HepG2 (cell line): ENCODE data around the gene FITM1. TPM values are rescaled to one million over a fixed set of nuclear protein-coding genes. Genes with fewer than 3 reads are reported as not detected.

Source experiments
- CBX2 ChIP-seq, 2 experiments: fragments of 200-600 bp in 1 of 2; sonication (generic); formaldehyde crosslinking in 1 of 2; IDR thresholded peaks; 2 replicates each; pipeline versions ENCODE4 v1.7.0 to v1.8.1; 2018 to 2022; ENCODE audit warnings: low read depth in 2 of 2, low read length in 1 of 2, mild to moderate bottlenecking in 1 of 2, missing genetic modification reagents in 1 of 2
- GATA4 ChIP-seq: sonication (generic); IDR thresholded peaks from 2 replicates; pipeline ENCODE4 v1.6.1; 2016; ENCODE audit warnings: antibody characterized with exemption, low read depth, borderline replicate concordance
- KAT2B ChIP-seq: fragments of 150-350 bp; IDR thresholded peaks from 2 replicates; pipeline ENCODE4 v1.6.1; 2014; ENCODE audit warnings: low read depth, low read length, borderline replicate concordance
- MTA3 ChIP-seq: sonication (generic); formaldehyde crosslinking; IDR thresholded peaks from 2 replicates; pipeline ENCODE4 v1.4.0; 2020; ENCODE audit warnings: missing genetic modification reagents
- NFYB ChIP-seq: sonication (generic); formaldehyde crosslinking; IDR thresholded peaks from 2 replicates; pipeline ENCODE4 v1.4.0; 2020; ENCODE audit warnings: missing genetic modification reagents
- POLR2AphosphoS5 ChIP-seq: IDR thresholded peaks from 2 replicates; pipeline ENCODE4 v1.6.1; 2012; ENCODE audit warnings: low read depth, low read length
- SATB2 ChIP-seq: sonication (generic); formaldehyde crosslinking; IDR thresholded peaks from 2 replicates; pipeline ENCODE4 v1.5.0; 2020; ENCODE audit warnings: missing genetic modification reagents
- SIX1 ChIP-seq: sonication (generic); formaldehyde crosslinking; IDR thresholded peaks from 2 replicates; pipeline ENCODE4 v1.4.0; 2020; ENCODE audit warnings: missing genetic modification reagents, borderline replicate concordance
- YEATS2 ChIP-seq: sonication (generic); formaldehyde crosslinking; IDR thresholded peaks from 2 replicates; pipeline ENCODE4 v1.4.0; 2020; ENCODE audit warnings: missing genetic modification reagents, borderline replicate concordance
- ZBTB7A ChIP-seq: sonication (generic); formaldehyde crosslinking; IDR thresholded peaks from 2 replicates; pipeline ENCODE4 v1.8.0; 2022; ENCODE audit warnings: mild to moderate bottlenecking, missing genetic modification reagents
- ZFAT ChIP-seq: sonication (generic); formaldehyde crosslinking; conservative IDR thresholded peaks from 2 replicates; pipeline ENCODE4 v1.8.1; 2023; ENCODE audit warnings: missing genetic modification reagents, inconsistent platforms
- ZNF205 ChIP-seq: IDR thresholded peaks from 2 replicates; pipeline ENCODE4 v1.6.1; 2018; ENCODE audit warnings: missing biosample characterization, missing genetic modification reagents
- ZNF496 ChIP-seq: sonication (generic); formaldehyde crosslinking; IDR thresholded peaks from 2 replicates; pipeline ENCODE4 v1.8.1; 2023; ENCODE audit warnings: mild to moderate bottlenecking, moderate library complexity, missing genetic modification reagents; ENCODE audit not compliant: insufficient replicate concordance
- ZNF703 ChIP-seq: sonication (generic); formaldehyde crosslinking; IDR thresholded peaks from 2 replicates; pipeline ENCODE4 v1.5.1; 2020; ENCODE audit warnings: missing genetic modification reagents, mild to moderate bottlenecking, moderate library complexity, borderline replicate concordance
- ZNF83 ChIP-seq: sonication (generic); formaldehyde crosslinking; IDR thresholded peaks from 2 replicates; pipeline ENCODE4 v1.4.0; 2020; ENCODE audit warnings: missing genetic modification reagents, mild to moderate bottlenecking, borderline replicate concordance
- polyA plus RNA-seq, 8 experiments: library from polyadenylated mRNA; depleted of rRNA in 3 of 8; stranded (reverse) in 7 of 8; unstranded in 1 of 8; fragments of >200 nt; fragmentation: Illumina TruSeq in 4 of 8; extraction: Trizol in 4 of 8; gene quantifications; 2 replicates each; pipeline versions ENCODE4 v1.2.1 to v1.2.3, GENCODE V29; 2011 to 2016; ENCODE audit warnings: low read depth in 4 of 8, missing spikeins in 1 of 8, mixed read lengths in 1 of 8; ENCODE audit not compliant: insufficient read depth in 1 of 8
- total RNA-seq, 5 experiments: library from RNA; depleted of rRNA; stranded (reverse); fragments of >200 nt; fragmentation: Illumina TruSeq; extraction: Trizol; gene quantifications; 2 replicates each; pipeline ENCODE4 v1.2.3, GENCODE V29; 2016; ENCODE audit warnings: low read depth in 1 of 5
- TF ChIP-seq, protein P1 (sequence below): sonication (generic); formaldehyde crosslinking; IDR thresholded peaks from 2 replicates; pipeline ENCODE4 v1.4.0; 2020; ENCODE audit warnings: missing genetic modification reagents
- TF ChIP-seq, protein P2 (sequence below): sonication (generic); formaldehyde crosslinking; IDR thresholded peaks from 2 replicates; pipeline ENCODE4 v1.4.0; 2020; ENCODE audit warnings: missing genetic modification reagents
- TF ChIP-seq, protein P3 (sequence below): IDR thresholded peaks from 2 replicates; pipeline ENCODE4 v1.6.1; 2016; ENCODE audit warnings: low read depth, missing genetic modification reagents, missing compliant biosample characterization

FITM1 gene
- total and polyA plus RNA-seq, 2 of the 13 experiments (the other 11 are each of a cell fraction or from before 2014, with no cell fraction given), result 2.7 to 5.8 TPM

DNA sequence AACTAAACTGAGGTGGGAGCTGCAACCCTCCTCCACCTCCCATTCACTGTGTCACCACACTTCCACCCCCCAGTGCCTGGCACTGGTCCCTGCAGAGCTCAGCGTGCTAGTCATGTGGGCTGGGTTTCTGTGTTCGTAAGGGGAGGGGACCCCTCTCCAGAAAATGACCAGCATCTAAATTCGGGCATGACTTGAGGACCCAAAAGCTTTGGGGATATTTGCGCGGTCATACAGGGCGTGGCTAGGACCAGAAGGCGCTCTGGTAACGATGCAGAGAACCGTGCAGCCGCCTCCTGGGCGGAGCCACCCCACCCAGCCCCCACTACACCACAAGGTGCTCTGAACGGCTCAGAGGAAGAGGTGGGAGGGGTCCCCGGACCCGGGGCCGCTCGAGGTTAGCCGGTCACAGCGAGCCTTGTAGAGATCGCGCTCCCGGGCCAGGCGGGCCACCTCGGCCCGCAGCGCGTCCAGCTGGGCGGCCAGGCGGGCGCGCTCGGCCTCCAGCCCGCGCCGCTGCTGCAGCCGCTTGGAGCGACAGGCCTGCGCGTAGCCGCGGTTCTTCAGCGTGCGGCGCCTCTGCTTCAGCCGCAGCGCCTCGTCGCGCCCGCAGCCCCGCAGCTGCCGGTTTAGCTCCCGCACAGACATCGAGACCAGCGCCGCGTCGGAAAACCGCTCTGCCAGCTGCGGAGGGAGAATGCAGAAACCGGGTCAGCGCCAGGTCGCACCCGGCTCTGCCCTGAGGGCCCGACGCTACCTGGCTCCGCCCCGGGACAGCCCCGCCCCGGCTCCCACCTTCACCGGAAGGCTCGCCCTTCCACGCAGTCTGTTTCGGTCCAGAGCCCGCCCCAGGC, 49.3 kb upstream of the FITM1 start (continued):
- TF ChIP-seq, protein P1, sequence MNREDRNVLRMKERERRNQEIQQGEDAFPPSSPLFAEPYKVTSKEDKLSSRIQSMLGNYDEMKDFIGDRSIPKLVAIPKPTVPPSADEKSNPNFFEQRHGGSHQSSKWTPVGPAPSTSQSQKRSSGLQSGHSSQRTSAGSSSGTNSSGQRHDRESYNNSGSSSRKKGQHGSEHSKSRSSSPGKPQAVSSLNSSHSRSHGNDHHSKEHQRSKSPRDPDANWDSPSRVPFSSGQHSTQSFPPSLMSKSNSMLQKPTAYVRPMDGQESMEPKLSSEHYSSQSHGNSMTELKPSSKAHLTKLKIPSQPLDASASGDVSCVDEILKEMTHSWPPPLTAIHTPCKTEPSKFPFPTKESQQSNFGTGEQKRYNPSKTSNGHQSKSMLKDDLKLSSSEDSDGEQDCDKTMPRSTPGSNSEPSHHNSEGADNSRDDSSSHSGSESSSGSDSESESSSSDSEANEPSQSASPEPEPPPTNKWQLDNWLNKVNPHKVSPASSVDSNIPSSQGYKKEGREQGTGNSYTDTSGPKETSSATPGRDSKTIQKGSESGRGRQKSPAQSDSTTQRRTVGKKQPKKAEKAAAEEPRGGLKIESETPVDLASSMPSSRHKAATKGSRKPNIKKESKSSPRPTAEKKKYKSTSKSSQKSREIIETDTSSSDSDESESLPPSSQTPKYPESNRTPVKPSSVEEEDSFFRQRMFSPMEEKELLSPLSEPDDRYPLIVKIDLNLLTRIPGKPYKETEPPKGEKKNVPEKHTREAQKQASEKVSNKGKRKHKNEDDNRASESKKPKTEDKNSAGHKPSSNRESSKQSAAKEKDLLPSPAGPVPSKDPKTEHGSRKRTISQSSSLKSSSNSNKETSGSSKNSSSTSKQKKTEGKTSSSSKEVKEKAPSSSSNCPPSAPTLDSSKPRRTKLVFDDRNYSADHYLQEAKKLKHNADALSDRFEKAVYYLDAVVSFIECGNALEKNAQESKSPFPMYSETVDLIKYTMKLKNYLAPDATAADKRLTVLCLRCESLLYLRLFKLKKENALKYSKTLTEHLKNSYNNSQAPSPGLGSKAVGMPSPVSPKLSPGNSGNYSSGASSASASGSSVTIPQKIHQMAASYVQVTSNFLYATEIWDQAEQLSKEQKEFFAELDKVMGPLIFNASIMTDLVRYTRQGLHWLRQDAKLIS, result 0 out of 2 replicates have a peak, but pooled peaks have one; percentile 61
- no peak for TF ChIP-seq ZBTB7A (CRISPR knock-in tag)
- TF ChIP-seq POLR2AphosphoS5, result peak; percentile 30; the same call in 1 of the 2 replicates
- TF ChIP-seq, protein P2, sequence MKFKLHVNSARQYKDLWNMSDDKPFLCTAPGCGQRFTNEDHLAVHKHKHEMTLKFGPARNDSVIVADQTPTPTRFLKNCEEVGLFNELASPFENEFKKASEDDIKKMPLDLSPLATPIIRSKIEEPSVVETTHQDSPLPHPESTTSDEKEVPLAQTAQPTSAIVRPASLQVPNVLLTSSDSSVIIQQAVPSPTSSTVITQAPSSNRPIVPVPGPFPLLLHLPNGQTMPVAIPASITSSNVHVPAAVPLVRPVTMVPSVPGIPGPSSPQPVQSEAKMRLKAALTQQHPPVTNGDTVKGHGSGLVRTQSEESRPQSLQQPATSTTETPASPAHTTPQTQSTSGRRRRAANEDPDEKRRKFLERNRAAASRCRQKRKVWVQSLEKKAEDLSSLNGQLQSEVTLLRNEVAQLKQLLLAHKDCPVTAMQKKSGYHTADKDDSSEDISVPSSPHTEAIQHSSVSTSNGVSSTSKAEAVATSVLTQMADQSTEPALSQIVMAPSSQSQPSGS (CRISPR knock-in tag), result peak; percentile 24; the same call in 1 of the 2 replicates
- no peak for TF ChIP-seq ZNF83 (CRISPR knock-in tag)
- no peak for TF ChIP-seq CBX2 (IDR thresholded peaks at IDR 0.05; ENCODE audit: low read depth, low read length)
- peak; percentile 98; the same call in 1 of the 2 replicates for TF ChIP-seq CBX2 (CRISPR knock-in tag; IDR thresholded peaks at IDR 0.05; ENCODE audit: low read depth)
- peak; percentile 20; the same call in 1 of the 2 replicates for TF ChIP-seq YEATS2 (CRISPR knock-in tag)
- TF ChIP-seq SATB2, result no peak; the same call in 1 of the 2 replicates
- no peak for TF ChIP-seq MTA3 (CRISPR knock-in tag)
- TF ChIP-seq NFYB (CRISPR knock-in tag), result 0 out of 2 replicates have a peak, but pooled peaks have one; percentile 43
- TF ChIP-seq ZNF496 (CRISPR knock-in tag), result no peak
- no peak for TF ChIP-seq GATA4
- TF ChIP-seq ZNF703 (CRISPR knock-in tag), result peak; percentile 81; the same call in 1 of the 2 replicates
- TF ChIP-seq, protein P3, sequence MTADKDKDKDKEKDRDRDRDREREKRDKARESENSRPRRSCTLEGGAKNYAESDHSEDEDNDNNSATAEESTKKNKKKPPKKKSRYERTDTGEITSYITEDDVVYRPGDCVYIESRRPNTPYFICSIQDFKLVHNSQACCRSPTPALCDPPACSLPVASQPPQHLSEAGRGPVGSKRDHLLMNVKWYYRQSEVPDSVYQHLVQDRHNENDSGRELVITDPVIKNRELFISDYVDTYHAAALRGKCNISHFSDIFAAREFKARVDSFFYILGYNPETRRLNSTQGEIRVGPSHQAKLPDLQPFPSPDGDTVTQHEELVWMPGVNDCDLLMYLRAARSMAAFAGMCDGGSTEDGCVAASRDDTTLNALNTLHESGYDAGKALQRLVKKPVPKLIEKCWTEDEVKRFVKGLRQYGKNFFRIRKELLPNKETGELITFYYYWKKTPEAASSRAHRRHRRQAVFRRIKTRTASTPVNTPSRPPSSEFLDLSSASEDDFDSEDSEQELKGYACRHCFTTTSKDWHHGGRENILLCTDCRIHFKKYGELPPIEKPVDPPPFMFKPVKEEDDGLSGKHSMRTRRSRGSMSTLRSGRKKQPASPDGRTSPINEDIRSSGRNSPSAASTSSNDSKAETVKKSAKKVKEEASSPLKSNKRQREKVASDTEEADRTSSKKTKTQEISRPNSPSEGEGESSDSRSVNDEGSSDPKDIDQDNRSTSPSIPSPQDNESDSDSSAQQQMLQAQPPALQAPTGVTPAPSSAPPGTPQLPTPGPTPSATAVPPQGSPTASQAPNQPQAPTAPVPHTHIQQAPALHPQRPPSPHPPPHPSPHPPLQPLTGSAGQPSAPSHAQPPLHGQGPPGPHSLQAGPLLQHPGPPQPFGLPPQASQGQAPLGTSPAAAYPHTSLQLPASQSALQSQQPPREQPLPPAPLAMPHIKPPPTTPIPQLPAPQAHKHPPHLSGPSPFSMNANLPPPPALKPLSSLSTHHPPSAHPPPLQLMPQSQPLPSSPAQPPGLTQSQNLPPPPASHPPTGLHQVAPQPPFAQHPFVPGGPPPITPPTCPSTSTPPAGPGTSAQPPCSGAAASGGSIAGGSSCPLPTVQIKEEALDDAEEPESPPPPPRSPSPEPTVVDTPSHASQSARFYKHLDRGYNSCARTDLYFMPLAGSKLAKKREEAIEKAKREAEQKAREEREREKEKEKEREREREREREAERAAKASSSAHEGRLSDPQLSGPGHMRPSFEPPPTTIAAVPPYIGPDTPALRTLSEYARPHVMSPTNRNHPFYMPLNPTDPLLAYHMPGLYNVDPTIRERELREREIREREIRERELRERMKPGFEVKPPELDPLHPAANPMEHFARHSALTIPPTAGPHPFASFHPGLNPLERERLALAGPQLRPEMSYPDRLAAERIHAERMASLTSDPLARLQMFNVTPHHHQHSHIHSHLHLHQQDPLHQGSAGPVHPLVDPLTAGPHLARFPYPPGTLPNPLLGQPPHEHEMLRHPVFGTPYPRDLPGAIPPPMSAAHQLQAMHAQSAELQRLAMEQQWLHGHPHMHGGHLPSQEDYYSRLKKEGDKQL (CRISPR knock-in tag), result no peak
- TF ChIP-seq ZFAT (CRISPR knock-in tag), result no peak
- no peak; the same call in 1 of the 2 replicates for TF ChIP-seq SIX1 (CRISPR knock-in tag)
- no peak for TF ChIP-seq KAT2B
- TF ChIP-seq ZNF205 (CRISPR knock-in tag), result peak; percentile 65; the same call in 1 of the 2 replicates
